ENCODE data around the gene LMOD2.

Gene LMOD2

DNA sequence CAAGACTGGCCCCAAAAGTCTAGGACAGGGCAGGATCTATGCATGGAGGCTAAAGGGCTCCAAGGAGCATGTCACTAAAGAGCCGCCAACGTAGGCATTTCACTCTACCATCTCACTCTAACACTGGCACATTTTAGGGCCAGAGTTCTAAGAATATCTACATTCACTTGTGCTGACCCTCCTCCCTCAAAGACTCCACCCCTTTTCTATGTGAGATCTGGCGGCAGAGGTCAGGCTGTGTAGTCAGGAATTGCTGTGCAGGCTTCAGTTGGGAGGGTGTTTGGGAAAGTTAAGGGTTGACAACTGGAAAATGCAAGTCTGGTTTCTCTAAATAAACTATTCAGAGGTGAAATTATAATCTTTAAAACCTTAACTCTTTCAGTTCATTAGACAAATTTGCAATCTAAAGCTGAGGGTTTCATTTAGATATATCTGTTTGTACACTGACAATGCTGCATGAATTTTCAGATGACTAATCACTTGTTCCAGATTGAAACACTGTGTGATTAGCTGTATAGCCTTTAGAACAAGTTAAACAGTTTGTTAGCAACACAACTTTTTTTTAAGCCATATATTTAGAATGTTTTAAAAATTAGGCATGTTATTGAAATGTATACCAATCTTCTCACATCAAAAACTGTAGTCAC is 18.2 kb downstream of the LMOD2 start:
- no peak for DNase-seq

DNA sequence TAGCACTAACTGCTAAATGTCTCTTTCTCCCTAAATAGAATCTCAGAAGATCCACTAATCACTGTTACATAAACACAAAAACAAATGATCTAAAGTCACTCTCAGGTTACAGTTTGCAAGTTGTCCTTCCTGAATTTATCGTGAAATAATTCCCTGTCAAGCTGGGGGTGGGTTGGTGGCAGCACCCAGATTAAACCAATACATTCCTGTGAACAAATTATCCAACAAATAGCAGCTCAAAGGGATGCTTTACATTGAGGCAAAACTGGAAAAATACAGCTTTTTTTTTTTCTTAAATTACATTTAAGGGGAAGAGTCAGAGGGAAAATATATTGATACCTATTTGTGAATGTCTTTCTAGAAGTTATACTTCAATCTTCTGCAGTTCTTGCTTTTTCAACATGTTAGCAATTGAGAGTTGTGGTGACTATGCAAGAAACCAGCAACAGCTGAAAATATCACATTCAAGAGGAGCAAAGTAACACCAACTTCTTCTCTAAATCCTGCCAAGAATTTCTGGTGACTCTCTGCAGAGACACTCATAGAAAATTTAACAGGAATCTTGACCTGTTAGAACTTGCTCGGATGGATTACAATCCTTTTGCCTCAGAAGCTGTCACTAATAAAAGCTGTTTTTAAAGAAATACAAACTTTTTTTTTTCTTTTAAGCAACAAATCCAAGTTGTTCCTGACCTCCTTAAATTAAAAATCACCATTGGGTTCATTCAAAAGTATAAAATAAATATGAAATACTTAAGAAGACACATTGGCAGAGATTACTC is 18.9 kb downstream of the LMOD2 start:
- no peak for DNase-seq

DNA sequence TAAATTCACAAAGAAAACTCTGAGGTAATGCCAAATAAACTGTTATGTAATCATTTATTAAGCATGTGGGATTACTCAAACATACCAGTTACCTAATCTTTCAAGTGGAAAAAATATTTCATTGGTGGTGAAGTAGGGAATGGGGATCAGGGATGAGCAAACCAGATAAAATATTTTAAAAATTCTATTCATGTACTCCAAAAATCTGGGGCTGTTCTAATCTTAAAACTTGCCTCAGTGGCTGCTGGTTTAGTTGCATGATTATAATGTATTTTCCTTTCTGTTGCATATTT is 19.5 kb downstream of the LMOD2 start:
- DNase-seq: no peak

DNA sequence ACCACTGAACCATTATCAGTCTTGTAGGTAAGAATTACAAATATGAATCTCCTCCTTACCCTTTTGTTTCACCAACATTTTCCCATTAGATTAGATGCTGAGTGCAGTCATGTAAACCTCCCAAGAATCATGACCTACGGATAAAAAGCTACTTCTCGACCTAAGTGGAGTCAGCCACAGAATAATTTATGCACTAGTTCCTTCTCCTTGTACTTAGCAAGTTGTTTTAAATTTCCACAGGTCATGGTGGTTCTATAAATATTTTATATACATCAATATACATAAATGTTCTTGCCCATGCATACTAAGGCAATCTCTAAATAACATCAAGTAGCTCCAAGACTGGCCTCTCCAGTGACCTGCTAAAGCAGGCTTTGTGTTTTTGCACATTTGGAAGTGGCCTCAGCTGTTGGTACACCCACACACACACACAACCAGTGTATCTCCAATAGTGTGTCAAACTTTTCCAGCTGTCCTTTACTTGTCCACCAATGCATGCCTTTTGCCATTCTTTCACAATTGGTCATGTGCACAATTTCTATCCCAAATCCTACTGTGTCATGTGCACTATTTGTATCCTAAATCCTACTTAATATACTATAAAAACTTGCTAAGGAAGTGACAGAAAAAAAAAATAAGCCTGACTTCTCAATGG is 21.5 kb downstream of the LMOD2 start:
- no peak for DNase-seq

DNA sequence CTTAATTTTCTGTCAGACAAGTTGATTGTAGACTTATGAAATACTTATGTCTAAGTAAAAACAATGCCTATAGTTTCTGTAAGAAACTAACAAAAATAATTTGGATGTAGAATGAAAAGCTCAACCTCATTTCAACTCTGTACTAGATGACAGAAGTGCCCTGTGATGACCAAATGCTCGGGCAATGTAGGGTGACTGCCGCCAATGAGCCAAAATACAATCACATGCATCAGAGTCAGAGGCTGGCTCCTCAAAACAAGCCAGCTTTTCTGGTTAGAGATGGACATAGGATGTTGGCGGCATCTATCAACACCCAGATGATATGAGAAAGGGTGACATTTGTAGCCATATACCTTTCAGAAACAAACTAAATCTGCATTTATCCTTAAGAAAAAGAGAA is 23.9 kb downstream of the LMOD2 start:
- DNase-seq: no peak

DNA sequence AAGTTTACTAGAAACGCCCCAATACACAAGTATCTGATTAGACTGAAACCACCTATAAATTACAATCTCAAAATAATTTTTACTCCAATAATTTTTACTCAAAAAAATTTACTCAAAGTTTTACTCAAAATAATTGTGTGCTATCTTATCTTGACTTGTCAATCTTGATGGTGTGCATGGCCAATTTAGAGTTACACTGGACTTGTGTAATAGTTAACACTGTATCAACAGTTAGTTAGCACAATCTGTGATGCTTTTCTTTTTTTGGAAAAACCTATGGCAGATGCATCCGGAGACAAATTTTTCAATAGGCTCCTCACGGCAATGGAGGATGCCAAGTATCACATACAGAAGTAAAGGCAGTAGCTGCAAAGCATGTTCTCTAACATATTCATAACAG is 24.9 kb downstream of the LMOD2 start:
- no peak for DNase-seq

DNA sequence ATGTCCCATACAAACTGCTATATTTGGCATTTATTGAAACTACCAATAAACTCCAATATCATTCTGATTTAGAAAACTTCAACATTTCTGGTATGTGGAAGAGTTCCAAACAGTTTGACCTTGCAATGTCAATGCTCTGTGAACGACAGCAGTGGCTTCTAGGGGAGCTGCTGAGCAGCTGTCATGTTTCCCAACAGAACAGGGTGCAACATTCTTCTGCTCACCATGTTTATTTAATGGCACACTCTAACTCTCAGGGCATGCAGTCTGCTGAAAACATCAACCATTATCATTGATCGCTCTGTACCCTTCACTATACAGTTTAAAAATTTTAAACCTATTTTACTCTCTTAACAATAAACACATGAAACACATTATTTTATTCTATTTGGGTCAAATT is 25.9 kb downstream of the LMOD2 start:
- DNase-seq: no peak

DNA sequence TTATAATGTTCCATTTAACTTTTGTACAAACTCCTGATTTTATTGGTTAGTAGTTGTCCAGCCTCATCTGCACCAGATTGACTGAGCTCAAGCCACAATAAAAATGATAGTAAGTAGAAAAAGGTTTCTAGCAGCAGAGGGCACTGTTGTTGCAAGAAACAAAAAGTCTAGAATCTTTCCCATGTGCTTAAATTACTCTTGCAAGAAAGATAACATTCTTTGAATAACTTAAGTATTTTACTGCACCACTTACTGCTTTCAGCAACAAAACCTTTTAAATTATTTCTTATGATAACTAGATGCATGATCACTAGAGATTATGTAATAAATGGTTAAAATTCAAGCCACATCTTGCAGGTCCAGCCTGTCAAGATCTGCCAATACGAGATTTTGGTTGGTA is 27.0 kb downstream of the LMOD2 start:
- DNase-seq: no peak

DNA sequence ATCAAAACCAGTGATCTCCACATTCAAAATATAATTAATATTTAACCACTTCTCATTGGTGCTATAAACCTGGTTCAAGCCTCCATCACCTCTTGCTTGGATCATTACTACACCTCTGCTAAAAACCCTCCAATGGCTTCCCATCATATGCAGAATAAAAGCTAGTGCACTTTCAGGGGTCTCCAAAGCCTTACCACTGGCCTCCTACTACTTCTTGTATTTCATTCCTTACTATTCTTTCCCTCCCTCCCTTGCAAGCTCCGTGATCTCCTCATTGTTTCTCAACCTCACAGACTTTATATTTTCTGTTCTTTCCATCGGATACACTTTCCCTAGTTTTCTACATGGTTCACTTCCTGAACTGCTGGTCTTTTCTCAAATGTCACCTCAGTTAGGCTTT is 31.5 kb downstream of the LMOD2 start:
- no peak for DNase-seq

DNA sequence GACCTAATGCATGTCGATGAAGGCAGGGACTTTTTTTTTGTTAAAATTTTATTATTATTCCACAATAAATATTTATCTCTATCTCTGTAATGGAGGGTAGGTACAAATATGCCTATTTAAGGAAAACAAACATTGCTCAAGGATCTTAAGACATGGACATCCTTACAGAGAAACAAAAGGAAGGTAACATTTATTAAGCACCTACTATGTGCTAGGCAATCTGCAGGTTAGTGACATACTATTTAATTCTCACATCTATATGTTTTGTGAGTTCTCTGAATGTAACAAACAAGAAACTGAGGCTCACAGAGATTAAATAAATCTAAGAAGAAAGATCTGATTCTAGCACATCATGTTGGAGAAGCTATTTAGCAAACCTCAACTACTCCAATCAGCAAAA is 32.1 kb downstream of the LMOD2 start:
- no peak for DNase-seq

DNA sequence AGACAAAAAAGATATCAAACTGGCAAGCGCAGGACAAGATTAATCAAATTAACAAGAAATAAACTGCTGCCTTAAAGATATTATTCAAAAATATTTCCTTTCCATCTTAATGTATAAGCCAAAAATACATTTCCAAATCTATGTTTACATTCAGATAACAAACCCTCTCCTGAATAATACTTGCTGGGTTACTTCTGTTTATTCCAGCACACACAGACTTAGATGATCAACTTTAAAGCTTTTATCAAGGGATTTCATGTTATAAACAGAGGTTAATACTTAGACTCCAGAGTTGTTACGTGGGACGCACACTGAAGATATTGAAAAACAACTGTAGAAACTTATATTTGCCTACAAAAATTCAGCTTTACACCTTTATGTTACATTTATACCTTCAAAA is 33.6 kb downstream of the LMOD2 start:
- DNase-seq: no peak

DNA sequence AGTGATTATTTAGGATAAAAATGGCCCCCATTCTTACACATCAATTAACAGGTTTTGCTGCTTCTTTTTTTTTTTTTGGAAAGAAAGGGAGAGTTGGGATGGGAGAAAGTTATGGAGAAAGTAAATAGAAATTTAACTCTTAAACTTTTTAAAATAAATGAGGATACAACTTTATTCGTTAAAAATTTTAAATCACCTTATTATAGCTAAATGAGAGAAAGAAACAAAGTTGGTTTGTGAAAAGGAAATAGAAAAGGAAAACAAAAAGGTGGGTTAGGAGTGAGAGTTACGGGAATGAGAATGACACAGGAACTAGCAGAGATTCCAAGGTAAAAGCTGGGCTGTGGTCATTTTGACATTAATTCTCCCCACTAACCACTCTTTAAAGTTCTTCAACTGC is 34.9 kb downstream of the LMOD2 start:
- DNase-seq: no peak

DNA sequence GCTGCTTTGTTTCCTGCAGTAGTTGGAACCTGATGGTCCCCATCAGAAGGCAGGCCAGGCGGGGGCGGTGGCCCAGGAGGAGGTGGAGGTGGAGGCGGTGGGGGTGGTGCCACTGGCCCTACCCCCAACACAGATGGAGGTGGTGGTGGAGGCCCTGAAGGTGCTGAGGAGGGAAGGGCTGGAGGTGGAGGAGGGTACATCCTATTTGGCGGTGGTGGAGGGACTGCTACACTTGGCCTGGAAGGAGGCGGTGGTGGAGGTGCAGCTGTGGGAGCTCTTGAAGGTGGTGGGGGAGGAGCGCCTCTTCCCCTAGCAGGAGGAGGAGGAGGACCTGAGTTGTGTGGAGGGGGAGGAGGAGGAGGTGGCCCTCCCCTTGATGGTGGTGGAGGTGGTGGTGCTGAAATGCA is 36.8 kb downstream of the LMOD2 start:
- no peak for DNase-seq

DNA sequence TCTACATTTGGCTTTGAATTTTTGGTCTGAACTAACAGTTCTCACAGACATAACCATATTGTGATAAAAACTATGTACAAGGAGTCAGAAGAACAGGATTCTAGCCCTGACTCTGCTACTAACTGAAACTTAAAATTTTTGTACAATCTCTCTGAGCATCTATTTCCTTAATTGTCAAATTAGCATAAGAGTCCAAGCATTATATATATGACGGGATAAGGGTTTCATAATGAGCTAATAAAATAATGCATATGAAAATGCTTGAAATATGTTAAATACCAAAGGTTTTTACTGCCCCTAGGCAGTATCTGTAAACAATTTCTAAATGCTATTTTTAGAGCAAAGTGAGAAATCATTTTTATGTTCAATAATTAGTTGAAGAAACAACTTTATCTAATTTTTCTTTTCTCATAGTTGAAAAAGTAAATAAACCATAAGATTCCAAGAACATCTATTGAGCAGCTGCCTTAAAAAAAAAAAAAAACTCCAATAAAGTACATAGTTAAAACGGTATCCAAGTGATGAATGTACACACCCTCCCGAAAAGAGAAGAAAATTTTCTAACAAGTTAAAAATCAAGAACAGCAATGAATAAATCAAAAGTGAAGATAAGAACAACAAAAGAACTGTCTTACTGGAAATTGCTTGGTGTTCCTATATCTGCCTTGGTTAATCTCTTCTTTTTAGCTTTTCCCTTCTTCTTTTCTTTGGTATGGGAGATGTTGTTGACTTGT is 40.4 kb downstream of the LMOD2 start:
- no peak for DNase-seq

DNA sequence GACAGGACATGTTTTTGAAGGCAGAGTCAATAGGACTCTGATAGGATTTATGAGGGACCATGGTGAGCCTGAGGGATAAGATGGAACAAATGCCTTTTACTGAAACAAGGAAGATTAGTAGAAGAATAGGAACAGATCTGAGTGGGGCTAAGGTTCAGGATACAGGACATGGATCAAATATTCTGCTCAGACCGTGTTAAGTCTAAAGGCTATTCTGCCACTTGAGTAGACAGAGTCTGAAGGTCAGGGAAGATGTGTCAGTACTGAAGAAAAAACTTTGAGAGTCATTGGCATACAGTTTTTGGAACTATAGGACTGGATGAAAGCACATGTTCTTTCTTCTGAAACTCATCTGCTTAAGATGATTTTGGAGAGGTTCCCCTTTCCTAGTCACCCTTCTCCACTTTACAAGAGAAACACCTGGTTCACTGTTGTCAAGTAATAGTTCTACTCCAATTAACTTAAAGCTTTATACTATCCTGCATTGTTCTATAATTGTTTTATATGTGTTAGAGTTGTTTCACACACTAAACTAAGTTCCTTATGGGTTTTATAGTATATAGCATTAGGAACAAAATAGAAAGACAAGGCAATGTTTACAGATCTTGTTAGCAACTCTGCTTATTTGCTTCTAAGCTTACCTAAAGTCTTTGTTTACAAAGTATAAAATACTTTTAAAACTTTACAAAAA is 49.7 kb downstream of the LMOD2 start:
- no peak for DNase-seq

DNA sequence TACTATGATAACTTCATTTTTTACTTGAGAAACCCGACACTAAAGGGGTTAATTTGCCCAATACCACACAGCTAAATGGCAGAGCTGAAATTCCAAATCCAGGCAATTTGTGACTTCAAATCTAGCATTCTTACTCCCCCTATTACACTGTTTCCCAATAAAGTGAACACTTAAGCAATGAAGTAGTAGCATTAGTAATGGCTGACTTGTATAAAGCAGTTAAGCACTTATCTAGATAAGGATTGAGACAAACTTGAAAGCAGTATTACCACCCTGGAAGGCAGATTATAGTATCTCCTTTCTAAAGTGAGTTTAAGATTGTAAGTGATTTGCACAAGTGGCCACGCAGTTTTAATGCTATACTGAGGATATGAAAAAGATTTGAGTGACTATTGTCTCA is 53.9 kb downstream of the LMOD2 start:
- DNase-seq: no peak

DNA sequence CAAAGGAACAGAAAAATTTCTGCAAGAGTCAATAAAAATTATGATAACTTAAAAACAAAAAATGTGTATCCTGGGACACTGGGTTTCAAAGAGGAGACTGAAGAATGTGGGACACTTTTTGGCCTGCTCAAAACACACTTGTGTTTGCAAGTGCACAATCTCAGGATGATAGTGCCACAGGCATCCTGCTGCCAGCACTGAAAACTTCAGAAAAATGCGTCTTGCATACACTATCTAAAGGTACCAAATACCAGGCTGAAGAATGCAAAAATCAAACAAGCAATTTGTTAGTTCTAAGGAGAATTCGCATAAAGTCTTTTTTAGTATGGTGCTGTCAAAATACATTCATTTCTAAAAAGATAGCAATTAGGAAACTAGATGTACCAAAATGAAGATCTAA is 55.0 kb downstream of the LMOD2 start:
- no peak for DNase-seq

DNA sequence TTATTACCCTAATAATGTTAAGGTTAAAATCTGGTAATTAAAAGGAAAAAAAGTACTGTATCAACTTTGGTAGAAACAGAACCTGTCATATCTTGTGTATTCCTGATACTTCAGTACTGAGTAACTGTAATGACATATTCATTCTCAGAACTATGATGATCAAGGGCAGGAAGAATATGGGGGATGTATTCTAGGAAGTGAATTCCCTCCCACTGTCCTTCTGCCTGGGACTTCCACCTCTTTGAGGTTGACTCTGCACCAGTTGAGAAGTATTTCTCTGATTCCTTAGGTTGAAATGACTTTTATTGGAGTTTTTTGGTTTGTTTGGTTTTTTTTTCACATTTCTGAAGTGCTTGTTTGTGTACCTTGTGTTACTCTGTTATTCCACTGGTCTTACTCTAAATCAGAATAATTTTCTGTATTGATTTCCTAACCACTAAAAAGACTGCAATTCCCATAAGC is 56.2 kb downstream of the LMOD2 start:
- no peak for DNase-seq

DNA sequence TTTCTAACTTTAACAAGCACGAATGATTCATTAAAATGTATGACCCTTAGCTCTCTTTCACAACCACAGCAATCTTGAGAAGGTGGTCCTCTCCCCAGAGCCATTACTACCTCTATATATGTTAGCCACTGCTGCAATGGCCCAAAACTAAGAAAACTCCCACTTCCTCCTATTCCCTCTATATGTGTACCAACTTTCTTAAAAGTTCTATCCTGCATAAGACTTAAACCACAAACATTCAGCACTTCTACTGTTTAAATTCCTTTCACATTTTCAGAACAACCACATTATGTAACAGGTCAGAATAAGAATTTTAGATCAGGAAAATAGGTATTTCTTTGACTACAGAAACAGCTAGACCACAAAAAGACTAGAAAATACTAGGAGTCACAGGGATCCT is 57.0 kb downstream of the LMOD2 start:
- DNase-seq: no peak
